GM19238 (cell line): Measurements from ENCODE around the gene CRYBB1.
A peak's percentile ranks its signal among the peaks of the same experiment; 100 is the strongest.

Source experiments
- DNase-seq: peaks from one replicate; pipeline ENCODE4 v3.0.0; 2011; ENCODE audit warnings: low spot score; ENCODE audit not compliant: insufficient read length

Gene CRYBB1

DNA sequence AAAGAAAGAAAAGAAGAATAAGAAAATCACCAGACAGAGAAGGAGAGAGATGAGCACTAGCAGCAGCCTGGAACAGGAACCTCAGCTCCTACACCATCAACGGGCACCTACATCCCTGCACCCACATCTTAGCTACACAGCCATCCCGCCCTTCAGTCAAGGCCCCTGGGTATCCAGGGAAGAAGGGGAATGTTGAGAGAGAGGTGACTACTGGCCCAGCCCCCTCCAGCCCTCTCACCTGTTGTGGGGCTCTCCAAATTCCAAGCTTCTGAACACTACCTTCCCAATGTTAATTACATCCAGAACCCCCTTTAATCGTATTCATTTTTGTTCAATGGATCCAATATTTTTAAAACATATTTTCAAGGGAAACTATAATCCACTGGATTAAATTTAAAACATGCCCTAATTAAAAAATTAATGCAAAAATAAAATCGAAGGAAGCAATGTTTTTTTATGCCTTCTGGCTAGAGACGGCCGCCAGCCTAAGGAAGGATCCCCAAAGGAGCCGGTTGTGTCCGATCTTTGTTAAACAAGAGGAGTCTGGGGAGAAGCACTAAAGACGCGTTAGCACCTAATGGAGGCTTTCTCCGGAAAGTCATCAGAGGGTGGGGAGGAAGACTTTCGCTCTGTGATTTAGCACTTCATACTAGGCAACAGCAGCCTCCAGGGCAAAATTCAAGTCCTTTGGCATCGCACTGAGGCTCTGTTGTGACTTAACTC lies 37.4 kb downstream of the CRYBB1 start:
- no peak for DNase-seq

GRCh38 chr22:26579331-26579886 lies 38.4 kb downstream of the CRYBB1 start:
- peak; percentile 62 for DNase-seq

DNA sequence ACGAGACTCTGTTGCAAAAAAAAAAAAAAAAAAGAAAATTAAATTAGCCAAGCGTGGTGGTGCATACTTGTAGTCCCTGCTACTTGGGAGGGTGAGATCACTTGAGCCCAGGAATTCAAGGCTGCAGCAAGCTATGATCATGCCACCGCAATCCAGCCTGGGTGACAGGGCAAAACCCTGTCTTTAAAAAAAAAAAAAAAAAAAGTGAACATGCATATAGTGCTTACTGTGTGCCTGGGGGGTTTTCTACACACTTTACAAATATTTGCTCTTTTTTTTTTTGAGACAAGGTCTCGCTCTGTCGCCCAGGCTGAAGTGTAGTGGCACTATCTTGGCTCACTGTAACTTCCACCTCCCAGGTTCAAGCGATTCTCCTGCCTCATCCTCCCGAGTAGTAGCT lies 40.7 kb downstream of the CRYBB1 start:
- DNase-seq: no peak

DNA sequence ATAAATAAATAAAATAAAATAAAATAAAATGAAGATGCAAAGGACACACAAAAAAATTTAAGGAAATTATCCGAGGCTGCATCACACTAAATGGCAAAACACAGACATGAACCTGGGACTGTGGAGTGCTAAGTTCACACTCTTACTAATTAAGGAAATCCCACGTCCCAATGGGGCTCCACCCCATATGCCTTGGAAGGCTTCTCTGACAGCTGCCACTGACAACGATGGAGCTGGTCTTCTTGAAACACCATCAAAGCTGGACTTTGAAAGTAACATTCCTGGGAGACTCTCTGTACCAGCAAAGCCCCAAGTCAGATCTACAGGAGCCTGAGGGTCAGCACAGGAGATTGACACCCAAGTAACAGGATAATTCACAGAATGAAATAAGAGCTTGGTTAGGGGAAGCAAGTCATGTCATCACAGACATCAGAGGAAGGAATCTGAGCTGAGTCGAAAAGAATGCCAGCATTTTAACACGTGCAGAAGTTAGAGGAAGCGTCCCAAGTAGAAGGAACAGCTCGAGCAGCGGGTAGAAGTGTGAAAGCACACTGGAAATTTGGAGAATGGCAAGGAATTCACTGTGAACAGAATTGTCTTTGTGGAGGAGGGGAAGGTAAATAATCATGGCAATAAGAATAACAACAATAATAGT lies 41.7 kb downstream of the CRYBB1 start:
- no peak for DNase-seq

- no peak for DNase-seq
Measured at GRCh38 chr22:26574001-26574723, 43.7 kb downstream of the CRYBB1 start.

DNA sequence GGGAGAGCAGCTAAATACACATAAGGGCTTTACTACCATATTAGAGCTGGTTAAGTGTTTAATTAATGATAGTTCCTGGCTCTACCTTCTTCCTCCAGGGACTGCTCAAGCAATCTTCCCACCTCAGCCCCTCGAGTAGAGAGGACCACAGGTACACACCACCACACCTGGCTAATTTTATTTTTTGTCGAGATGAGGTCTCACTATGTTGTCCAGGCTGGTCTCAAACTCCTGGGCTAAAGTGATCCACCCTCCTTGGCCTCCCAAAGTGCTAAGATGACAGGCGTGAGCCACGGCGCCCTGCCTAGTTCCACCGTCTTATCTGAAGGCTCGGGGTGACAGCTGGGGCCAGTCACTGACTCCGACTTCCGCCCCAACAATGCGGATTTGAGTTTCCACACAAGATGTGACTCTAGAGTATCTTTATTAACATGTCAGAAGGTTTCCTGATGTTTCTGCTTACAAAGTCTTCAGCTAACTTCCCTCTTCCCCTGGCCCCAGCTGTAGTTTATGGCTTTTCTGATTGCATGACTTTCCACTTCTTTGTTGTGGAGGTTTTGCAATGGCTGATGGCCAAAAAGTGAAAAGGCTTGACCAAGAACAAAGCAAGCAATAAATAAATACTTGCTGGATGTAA lies 44.7 kb downstream of the CRYBB1 start:
- DNase-seq: no peak

DNA sequence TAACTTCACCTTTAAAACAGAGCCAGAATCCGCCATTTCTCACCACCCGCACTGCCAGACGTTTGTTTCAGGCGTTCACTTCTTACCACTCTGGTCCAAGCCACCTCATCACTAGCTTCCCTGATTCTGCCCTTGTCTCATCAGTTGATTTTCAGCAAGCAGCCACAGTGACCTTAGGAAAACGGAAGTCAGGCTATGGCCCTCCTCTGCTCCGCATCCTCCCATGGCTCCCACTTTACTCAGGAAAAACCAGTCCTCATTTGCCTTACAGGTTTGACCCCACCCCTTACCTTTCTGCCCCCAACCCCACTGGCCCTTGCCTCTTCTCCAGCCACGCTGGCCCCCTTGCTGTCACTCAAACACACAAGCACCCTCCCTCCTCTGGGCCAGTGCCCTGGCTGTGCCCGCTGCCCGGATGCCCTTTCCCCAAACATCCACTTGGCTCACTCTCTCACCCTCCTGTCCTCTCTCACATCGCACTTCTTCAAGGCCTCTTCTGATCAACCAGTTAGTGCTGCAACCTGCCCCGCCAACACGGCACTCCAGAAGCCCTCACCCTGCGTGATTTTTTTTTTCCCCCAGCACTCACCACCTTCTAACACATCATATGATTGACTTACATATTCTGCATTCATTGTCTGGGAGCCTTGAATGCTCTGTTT lies 46.8 kb downstream of the CRYBB1 start:
- no peak for DNase-seq

- DNase-seq: no peak
Measured at GRCh38 chr22:26570115-26570514, 47.7 kb downstream of the CRYBB1 start.

GRCh38 chr22:26568207-26568706 lies 49.6 kb downstream of the CRYBB1 start:
- DNase-seq: no peak

DNA sequence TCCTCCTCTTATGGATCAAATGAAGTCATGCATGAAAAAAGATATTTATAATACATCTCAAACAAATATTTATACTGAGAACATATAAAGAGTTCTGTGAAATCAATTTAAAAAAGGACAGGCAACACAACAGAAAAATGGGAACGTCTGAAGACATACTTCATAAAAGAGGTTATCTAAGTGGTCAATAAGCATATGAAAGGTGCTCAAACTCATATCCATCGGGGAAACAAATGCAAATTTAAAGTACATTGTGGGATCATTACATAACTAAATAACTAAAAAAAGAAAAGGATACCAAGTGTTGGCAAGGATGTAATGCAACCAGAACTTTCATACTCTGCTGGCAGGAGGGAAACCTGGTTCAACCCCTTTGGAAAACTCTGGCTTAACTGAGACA lies 50.2 kb downstream of the CRYBB1 start:
- no peak for DNase-seq

GRCh38 chr22:26566994-26567393 lies 50.8 kb downstream of the CRYBB1 start:
- no peak for DNase-seq

- no peak for DNase-seq
Measured at GRCh38 chr22:26565889-26566288, 51.9 kb downstream of the CRYBB1 start.

- DNase-seq: no peak
Measured at GRCh38 chr22:26565181-26565580, 52.6 kb downstream of the CRYBB1 start.

DNA sequence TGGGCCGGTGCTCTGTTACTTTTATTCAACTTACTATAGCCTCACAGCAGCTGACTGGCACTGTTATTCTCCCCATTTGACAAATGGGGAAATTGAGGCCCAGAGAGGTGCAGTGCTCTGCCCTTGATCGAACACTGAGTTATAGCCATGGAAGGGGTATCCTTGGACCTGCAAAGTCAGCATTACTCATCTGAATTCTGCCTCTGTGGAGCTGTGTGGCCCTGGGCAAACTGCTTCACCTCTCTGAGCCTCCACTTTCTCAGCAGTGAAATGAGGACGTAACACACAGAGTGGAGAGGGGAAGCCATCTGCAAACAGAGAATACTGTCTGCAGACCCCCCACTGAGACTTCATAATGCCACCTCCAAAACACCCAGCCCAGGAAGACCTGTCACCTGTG lies 53.2 kb downstream of the CRYBB1 start:
- no peak for DNase-seq

GRCh38 chr22:26564181-26564580 lies 53.6 kb downstream of the CRYBB1 start:
- DNase-seq: no peak

- no peak for DNase-seq
Measured at GRCh38 chr22:26563022-26563421, 54.8 kb downstream of the CRYBB1 start.

DNA sequence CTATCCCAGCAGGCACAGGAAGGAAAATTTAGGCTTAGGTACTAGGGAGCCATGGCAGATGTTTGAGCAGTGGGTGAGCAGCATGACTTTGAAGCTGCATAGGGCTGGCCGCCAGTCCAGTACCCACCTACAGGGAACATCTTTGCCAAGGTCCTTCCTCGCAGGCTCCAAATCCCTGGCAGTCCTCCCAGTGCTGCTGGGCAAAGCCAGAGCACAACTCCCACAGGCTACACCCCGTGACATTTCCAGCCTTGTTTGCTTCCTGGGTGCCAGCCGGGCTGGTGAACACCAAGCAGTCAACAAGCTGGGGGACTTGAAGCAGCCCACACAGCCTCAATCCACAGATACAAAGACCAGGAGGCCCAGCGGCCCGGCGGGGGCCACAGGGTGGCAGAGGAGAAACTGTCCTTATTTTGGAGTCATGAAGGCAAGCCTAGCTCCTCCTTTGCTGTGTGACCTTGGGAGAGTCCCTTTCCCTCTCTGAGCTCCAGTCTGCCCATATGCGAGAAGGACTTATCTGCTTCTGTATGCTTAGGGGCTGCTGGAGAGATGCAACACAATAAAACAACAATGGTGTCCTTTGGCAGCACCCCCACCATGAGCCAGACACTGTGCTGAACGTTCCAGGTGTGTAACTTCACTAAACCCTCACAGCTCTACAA lies 55.9 kb downstream of the CRYBB1 start:
- DNase-seq: no peak

GRCh38 chr22:26559961-26560575 lies 57.8 kb downstream of the CRYBB1 start:
- DNase-seq: no peak

- DNase-seq: no peak
Measured at GRCh38 chr22:26558248-26558895, 59.5 kb downstream of the CRYBB1 start.
